Jurkat, Clone E6-1 (cell line): ENCODE data around the gene TSR1.

ENCODE experiments used
- DNase-seq: peaks from one replicate; pipeline ENCODE4 v3.0.0-alpha.2; 2011; ENCODE audit warnings: low read depth, low spot score
- H3K4me3 ChIP-seq: 2 replicates; pipeline ENCODE4 v1.5.1; 2011; ENCODE audit warnings: mild to moderate bottlenecking, low read length, control low read depth, moderate library complexity

TSR1 gene

DNA sequence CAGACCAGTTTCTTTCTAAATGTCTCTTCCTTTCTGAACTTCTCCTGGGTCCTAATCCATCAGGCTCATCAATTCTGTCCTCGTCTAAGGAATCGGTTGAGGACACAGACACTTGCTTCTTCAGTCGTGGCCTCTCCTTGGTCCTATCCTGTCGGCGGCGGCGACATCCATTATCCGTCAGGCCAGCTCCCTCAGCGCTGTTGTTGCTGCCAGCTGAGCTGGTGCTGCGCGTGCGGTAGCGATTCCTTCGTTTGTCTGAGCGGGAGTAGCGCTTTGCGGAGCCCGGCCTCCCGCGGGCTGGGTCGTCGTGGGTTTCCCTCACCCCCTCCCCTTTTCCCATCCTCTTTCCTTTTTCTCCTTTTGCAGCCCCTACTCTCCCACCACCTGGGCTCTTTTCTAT, 36.5 kb downstream of the TSR1 start:
- DNase-seq = no peak

DNA sequence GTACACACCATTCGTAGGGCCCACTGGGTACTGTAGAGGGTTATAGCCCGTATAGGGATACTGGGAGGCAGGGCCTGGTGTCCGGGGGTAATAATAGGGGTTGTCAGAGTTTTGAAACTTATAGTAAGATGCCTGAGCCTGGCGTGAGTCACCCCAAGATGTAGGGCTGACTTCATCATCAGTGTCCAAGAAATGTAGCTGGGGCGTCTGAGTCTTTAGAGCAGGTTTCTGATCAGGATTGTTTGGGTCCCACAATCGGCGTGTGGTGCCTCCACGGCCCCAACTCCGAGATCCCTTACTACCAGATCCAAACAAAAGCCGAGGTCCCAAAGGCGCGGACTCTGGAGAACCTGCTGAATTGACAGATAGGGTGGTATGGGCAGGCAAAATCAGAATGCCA, 37.1 kb downstream of the TSR1 start:
- H3K4me3 ChIP-seq = no peak overlapping the region
- no peak for DNase-seq

More for the DNA sequence above, 36.5 kb downstream of the TSR1 start:
- H3K4me3 ChIP-seq = no peak overlapping the region

- no peak for DNase-seq
- H3K4me3 ChIP-seq = no peak overlapping the region
Observed at GRCh38 chr17:2297023-2297422, 39.2 kb downstream of the TSR1 start.

- H3K4me3 ChIP-seq = no peak overlapping the region
- no peak for DNase-seq
Observed at GRCh38 chr17:2295575-2295974, 40.7 kb downstream of the TSR1 start.

DNA sequence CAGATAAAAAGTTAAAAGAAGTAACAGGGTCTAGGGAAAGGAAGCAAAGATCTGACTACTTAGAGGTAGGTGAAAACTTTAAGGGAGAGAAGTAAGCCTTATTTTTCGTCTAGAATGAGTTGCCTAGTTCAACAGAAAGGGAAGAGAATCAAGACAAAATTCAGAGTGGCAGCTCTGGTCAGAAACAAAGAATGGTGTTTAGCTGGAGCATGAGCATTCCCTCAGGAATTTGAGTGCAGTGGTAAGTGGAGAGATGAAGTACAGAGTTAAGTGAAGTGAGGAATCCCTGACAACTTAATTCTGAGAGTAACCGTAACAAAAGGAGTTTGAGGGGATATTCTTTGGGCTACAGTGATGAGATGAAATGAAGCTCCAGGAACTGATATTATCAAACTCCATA, 44.2 kb downstream of the TSR1 start:
- H3K4me3 ChIP-seq = no peak overlapping the region
- DNase-seq = no peak

- no peak overlapping the region for H3K4me3 ChIP-seq
Observed at GRCh38 chr17:2289878-2290478, 46.3 kb downstream of the TSR1 start.

DNA sequence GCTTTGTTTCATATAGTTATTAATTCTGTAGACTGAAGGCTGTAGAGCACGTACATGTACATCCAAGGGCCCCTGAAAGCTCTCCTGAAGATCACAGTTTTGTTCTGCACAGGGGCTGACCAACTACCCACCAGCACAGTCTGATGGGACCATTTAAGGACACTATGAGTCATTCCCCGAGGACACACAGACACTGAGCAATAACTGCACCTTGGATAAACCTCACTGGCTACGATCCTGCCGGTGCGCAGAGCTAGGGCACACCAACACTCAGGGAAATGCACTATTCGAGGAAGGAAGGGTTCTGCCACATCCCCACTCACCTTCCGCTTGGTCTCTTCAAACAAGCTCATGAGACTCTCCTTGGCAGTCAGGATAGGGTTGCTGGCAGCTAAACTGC, 53.0 kb downstream of the TSR1 start:
- DNase-seq = no peak
- H3K4me3 ChIP-seq = no peak overlapping the region

More at GRCh38 chr17:2289878-2290478, 46.3 kb downstream of the TSR1 start:
- no peak for DNase-seq

GRCh38 chr17:2282297-2282873, 53.9 kb downstream of the TSR1 start:
- peak; percentile 82 for DNase-seq
- no peak overlapping the region for H3K4me3 ChIP-seq

DNA sequence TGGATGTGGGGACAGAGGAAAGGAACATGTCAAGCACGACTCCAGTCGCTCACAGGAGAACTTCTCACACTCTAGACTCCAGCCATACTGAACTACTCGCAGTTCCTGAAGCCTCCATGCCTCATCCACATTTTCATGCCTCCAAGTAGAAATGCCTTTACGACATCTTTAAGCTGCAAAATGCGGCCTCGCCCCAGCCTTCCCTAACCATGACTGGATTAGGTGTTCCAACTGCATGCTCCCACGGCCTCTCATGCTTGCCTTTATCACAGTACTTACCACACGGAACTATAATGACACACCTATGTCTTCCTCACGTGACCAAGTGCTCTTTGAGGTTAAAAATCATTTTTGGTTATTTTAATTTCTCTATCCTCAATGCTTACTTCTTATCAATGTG, 56.5 kb downstream of the TSR1 start:
- no peak overlapping the region for H3K4me3 ChIP-seq
- DNase-seq = no peak

DNA sequence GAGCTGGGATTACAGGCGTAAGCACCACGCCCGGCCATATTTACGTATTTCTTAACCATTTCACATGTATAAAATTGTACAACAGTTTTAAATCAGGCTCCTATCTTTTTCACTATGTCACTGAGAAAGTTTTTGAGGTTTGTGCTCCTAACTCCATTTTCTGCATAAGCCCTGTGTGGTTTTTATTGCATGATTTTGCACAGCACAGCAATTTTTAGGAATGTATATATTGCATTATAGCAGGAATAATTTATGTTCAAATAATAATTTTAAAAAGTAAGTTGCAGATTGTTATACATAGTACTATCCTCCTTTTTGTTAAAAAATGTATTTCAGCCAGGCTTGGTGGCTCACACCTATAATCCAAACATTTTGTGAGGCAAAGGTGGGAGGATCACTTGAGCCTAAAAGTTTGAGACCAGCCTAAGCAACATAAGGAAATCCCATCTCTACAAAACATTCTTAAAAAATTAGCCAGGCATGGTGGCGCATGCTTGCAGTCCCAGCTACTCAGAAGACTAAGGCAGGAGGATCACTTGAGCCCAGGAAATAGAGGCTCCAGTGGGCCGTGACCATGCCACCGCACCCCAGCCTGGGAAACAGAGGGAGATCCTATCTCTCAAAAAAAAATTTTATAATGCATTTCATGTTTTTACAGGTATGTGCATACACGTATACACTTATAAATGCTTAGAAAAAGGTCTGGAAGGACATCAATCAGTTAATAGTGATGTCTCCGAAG, 58.7 kb downstream of the TSR1 start:
- H3K4me3 ChIP-seq = no peak overlapping the region
- no peak for DNase-seq

DNA sequence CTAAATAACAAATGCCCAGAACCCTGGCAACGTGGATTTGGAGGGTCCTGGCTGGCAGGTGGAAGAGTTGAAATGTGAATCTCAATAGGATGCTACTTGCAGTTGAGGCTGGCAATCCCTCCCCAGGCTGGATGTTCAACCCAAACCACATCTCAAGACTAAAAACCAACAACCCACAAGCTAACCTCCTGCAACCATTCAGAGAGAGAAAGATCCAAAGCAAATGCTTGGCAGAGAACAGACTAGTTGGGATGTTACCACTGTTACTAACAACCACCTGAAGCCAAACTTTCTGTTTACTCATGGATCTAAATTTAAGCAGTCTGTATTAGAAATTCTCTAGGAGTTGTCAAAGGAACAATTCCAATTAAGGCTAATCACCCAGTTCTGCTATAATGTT, 60.5 kb downstream of the TSR1 start:
- no peak overlapping the region for H3K4me3 ChIP-seq
- peak; percentile 86 for DNase-seq

DNA sequence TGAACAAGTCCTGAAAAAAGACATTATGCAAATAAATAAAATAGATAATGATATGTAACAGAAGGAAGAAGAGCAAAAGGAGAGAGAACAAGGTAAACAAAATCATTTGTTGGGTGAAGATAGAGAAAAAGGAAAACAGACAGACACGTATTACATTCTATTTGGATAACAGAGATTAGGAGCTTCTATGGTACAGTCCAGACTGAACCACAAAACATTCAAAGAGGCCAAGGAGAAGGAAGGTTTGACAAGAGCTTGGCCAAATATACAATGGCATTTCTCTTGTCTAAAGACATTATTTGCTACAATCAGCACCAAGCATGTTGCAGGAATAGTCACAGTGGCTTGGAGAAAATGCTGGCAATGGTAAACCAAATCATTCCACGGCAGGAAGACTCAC, 61.8 kb downstream of the TSR1 start:
- DNase-seq = no peak
- H3K4me3 ChIP-seq = no peak overlapping the region
